GM18858 (cell line): ENCODE measurements around the gene ADAP1.
A peak's percentile ranks its signal among the peaks of the same experiment; 100 is the strongest.
"Not testable (repeated sequence)": the region's sequence is repeated elsewhere in the genome, so short reads cannot be mapped to it uniquely, and the experiment has no call there.

Experiments used
- ATAC-seq: cut with Tn5 transposase; IDR thresholded peaks from one replicate; pipeline ENCODE4 v1.9.1; 2021; ENCODE audit not compliant: unreplicated experiment

Gene ADAP1

GRCh38 chr7:954330-955238 lies at the start of gene ADAP1:
TSS of gene ADAP1 (minus strand) at chr7:954680. CDS start at chr7:954477, 203 bp downstream.
- ATAC-seq, result no peak

- not testable (repeated sequence) for ATAC-seq
Measured at GRCh38 chr7:1002445-1002844, 48.0 kb upstream of the ADAP1 start.

GRCh38 chr7:1002026-1002425 lies 47.5 kb upstream of the ADAP1 start:
- not testable (repeated sequence) for ATAC-seq

GRCh38 chr7:1001069-1001770 lies 46.7 kb upstream of the ADAP1 start:
- ATAC-seq, result not testable (repeated sequence)

GRCh38 chr7:999941-1000935 lies 45.8 kb upstream of the ADAP1 start:
- ATAC-seq, result no peak

GRCh38 chr7:999149-999879 lies 44.8 kb upstream of the ADAP1 start:
- no peak for ATAC-seq

- no peak for ATAC-seq
Measured at GRCh38 chr7:997404-998395, 43.2 kb upstream of the ADAP1 start.

- no peak for ATAC-seq
Measured at GRCh38 chr7:996079-996872, 41.8 kb upstream of the ADAP1 start.

GRCh38 chr7:995571-995970 lies 41.1 kb upstream of the ADAP1 start:
- no peak for ATAC-seq

- ATAC-seq, result no peak
Measured at GRCh38 chr7:994592-995308, 40.3 kb upstream of the ADAP1 start.

- peak; percentile 72 for ATAC-seq
Measured at GRCh38 chr7:992709-993607, 38.5 kb upstream of the ADAP1 start.

GRCh38 chr7:991729-992656 lies 37.5 kb upstream of the ADAP1 start:
- ATAC-seq, result no peak

GRCh38 chr7:990933-991728 lies 36.7 kb upstream of the ADAP1 start:
- no peak for ATAC-seq

- ATAC-seq, result no peak
Measured at GRCh38 chr7:990352-990932, 36.0 kb upstream of the ADAP1 start.
